Measurements from ENCODE around the gene MYZAP. TPM values are rescaled to one million over a fixed set of nuclear protein-coding genes. Genes with fewer than 3 reads are reported as not detected.

Gene MYZAP
- total RNA-seq, 1 donor from 2014 or later, result 11.9 TPM

DNA sequence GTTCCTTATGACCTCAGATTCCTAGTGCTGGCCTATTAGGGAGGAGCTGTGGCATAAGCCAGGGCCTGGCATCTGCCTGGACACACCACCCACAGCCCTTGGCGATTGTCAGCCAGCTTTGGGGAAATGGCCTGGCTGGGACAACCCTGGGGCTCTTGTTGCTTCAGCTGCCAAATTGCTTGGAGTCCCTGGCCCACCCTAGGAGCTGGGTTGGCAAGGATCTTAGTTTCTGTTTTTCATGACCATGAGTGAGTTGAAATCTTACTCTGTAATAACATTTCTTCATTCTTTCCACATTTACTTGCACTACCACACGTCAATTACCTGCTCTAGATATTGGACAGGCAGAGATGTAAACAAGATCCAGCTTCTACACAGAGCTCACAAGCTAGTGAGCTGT, 1.9 kb upstream of the MYZAP start:
- Mint-ChIP-seq H3K4me3 (ENCODE audit: low read depth) (peak overlapping the region; percentile 56), H3K27me3 (peaks cover 14% of the 10 kb centered on the region), H3K4me1 (ENCODE audit: low read depth) (peaks cover 20% of the 10 kb centered on the region), H3K27ac (peak overlapping the region; percentile 15), H3K36me3 (ENCODE audit: insufficient read depth) (peaks cover 1% of the 10 kb centered on the region), H3K9me3 (ENCODE audit: low read depth) (no peaks in the 10 kb centered on the region)
- no peak for DNase-seq (ENCODE audit: low spot score, unreplicated experiment)
- TF ChIP-seq, protein P1, sequence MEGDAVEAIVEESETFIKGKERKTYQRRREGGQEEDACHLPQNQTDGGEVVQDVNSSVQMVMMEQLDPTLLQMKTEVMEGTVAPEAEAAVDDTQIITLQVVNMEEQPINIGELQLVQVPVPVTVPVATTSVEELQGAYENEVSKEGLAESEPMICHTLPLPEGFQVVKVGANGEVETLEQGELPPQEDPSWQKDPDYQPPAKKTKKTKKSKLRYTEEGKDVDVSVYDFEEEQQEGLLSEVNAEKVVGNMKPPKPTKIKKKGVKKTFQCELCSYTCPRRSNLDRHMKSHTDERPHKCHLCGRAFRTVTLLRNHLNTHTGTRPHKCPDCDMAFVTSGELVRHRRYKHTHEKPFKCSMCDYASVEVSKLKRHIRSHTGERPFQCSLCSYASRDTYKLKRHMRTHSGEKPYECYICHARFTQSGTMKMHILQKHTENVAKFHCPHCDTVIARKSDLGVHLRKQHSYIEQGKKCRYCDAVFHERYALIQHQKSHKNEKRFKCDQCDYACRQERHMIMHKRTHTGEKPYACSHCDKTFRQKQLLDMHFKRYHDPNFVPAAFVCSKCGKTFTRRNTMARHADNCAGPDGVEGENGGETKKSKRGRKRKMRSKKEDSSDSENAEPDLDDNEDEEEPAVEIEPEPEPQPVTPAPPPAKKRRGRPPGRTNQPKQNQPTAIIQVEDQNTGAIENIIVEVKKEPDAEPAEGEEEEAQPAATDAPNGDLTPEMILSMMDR (IDR thresholded peaks at IDR 0.05; ENCODE audit: unreplicated experiment), result no peak

DNA sequence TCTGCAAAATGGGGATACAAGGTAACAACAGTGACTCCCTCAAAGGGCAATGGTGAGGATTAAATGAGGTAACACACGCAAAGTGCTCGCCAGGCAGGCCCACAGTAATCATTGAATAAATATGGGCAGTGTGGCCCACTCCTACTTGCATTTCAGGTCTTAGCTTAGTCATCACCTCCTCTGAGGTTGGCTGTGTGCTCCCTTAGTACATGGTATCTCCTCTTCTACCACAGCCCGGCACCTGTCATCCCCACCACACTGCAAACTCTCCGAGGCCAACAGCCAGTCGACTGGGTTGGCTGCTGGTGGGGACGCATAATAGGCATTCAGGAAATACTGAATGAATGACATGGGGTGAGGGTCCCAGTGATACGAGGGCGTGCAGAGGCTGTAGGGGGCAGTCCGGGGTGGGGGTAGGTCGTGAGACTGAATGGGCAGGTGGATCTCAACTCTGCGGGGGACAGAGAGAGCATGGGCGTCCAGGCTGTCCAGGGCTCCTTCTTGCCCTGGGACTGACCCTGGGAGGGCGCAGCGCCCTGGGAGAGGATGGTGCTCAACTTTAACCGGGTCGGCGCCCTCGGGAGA, 375 bp upstream of the MYZAP start:
- H3K27ac Mint-ChIP-seq, result no peak overlapping the region
- H3K27me3 Mint-ChIP-seq, result peaks cover 14% of the 10 kb centered on the region
- H3K4me3 Mint-ChIP-seq (ENCODE audit: low read depth), result peak overlapping the region; percentile 76
- no peak for DNase-seq (ENCODE audit: low spot score, unreplicated experiment)
- H3K9me3 Mint-ChIP-seq (ENCODE audit: low read depth), result no peaks in the 10 kb centered on the region
- TF ChIP-seq, protein P1 (IDR thresholded peaks at IDR 0.05; ENCODE audit: unreplicated experiment), result no peak
- peaks cover 29% of the 10 kb centered on the region for H3K4me1 Mint-ChIP-seq (ENCODE audit: low read depth)
- peaks cover 1% of the 10 kb centered on the region for H3K36me3 Mint-ChIP-seq (ENCODE audit: insufficient read depth)

DNA sequence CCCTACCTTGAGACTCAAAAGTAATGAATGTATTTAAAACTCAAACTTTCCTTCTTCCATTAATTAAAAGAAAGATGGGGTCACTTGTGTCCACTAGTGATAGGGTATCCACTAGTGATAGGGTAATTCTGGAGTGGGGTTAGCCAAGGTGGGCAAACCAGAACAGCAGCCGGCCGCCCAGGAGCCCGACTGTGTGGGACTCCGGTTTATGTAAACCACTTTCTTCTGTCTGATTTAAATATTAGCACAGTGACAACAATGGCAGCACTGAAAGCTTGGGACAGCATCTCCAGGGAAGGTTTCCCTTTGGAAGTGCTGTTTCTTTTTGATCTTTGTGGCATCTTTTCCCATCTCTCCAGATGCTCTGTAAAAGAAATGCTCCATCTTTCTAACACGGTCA, 722 bp downstream of the MYZAP start:
- Mint-ChIP-seq H3K9me3 (ENCODE audit: low read depth) (no peaks in the 10 kb centered on the region), H3K36me3 (ENCODE audit: insufficient read depth) (peaks cover 1% of the 10 kb centered on the region), H3K27me3 (peaks cover 13% of the 10 kb centered on the region), H3K4me3 (ENCODE audit: low read depth) (peak overlapping the region; percentile 71), H3K4me1 (ENCODE audit: low read depth) (peaks cover 34% of the 10 kb centered on the region), H3K27ac (peak overlapping the region; percentile 5)
- DNase-seq (ENCODE audit: low spot score, unreplicated experiment), result no peak
- TF ChIP-seq, protein P1 (IDR thresholded peaks at IDR 0.05; ENCODE audit: unreplicated experiment), result no peak

DNA sequence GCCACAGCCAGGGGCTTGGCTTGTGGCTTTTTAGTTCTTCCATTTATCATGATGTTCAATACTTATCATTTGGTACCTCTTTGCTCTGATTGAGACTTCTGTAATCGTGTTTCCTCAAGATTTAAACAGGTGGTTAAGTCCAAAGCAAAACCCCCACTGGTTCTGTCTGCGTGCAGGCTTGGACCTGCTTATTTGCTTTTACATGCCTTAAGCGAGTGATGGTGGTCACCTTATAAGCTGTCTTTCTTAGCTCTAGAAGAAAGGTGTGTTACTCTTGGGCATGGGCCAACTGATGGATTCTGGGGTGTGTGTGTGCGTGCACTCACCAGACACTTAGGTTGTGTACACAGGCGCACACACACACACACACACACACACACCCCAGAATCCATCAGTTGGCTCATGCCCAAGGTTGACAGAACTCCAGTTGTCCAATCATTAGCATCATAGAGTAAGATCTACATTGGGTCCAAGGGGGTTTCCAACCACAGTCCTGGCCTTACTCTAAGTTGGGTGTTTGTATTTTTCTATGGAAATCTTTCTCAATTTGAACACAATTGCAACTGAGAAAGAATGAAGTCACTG, 1.2 kb downstream of the MYZAP start:
- H3K27me3 Mint-ChIP-seq, result peaks cover 9% of the 10 kb centered on the region
- peaks cover 36% of the 10 kb centered on the region for H3K4me1 Mint-ChIP-seq (ENCODE audit: low read depth)
- TF ChIP-seq, protein P1 (IDR thresholded peaks at IDR 0.05; ENCODE audit: unreplicated experiment), result no peak
- no peak for DNase-seq (ENCODE audit: low spot score, unreplicated experiment)
- H3K9me3 Mint-ChIP-seq (ENCODE audit: low read depth), result no peaks in the 10 kb centered on the region
- H3K27ac Mint-ChIP-seq, result no peak overlapping the region
- peak overlapping the region; percentile 71 for H3K4me3 Mint-ChIP-seq (ENCODE audit: low read depth)
- peaks cover 1% of the 10 kb centered on the region for H3K36me3 Mint-ChIP-seq (ENCODE audit: insufficient read depth)

DNA sequence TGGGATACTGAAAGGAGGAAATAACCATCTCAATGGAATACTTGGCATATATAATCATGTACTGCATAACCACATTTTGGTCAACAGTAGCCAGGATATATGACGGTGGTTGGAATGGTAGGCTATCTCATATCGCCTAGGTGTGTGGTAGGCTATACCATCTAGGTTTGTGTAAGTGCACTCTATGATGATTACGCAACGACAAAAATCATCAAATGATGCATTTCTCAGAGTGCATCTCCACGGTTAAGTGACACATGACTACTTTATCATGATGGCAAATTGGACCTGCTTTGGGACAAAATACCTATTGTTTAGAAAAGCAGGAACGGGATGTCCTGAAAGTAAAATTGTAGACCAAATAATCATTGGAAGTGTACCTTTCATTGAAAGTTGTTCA, 2.8 kb downstream of the MYZAP start:
- peaks cover 1% of the 10 kb centered on the region for H3K36me3 Mint-ChIP-seq (ENCODE audit: insufficient read depth)
- TF ChIP-seq, protein P1 (IDR thresholded peaks at IDR 0.05; ENCODE audit: unreplicated experiment), result no peak
- H3K9me3 Mint-ChIP-seq (ENCODE audit: low read depth), result no peaks in the 10 kb centered on the region
- no peak for DNase-seq (ENCODE audit: low spot score, unreplicated experiment)
- H3K4me3 Mint-ChIP-seq (ENCODE audit: low read depth), result no peak overlapping the region
- peaks cover 8% of the 10 kb centered on the region for H3K27me3 Mint-ChIP-seq
- peaks cover 40% of the 10 kb centered on the region for H3K4me1 Mint-ChIP-seq (ENCODE audit: low read depth)
- no peak overlapping the region for H3K27ac Mint-ChIP-seq
